GM21717 (cell line): ENCODE measurements around the gene RAP2A.

Source experiments
- ATAC-seq: cut with Tn5 transposase; IDR thresholded peaks from one replicate; pipeline ENCODE4 v1.9.1; 2021; ENCODE audit warnings: mild to moderate bottlenecking, moderate library complexity; ENCODE audit not compliant: unreplicated experiment

The RAP2A gene

GRCh38 chr13:97492684-97493371 is 58.9 kb downstream of the RAP2A start:
- ATAC-seq = no peak

GRCh38 chr13:97493456-97493855 is 59.5 kb downstream of the RAP2A start:
- ATAC-seq = no peak

- ATAC-seq = no peak
Observed at GRCh38 chr13:97495678-97496077, 61.7 kb downstream of the RAP2A start.

- no peak for ATAC-seq
Observed at GRCh38 chr13:97496511-97496910, 62.5 kb downstream of the RAP2A start.

GRCh38 chr13:97497400-97497799 is 63.4 kb downstream of the RAP2A start:
- ATAC-seq = no peak

GRCh38 chr13:97498419-97498818 is 64.5 kb downstream of the RAP2A start:
- no peak for ATAC-seq

- ATAC-seq = no peak
Observed at GRCh38 chr13:97499181-97499580, 65.2 kb downstream of the RAP2A start.

- no peak for ATAC-seq
Observed at GRCh38 chr13:97502181-97502580, 68.2 kb downstream of the RAP2A start.

GRCh38 chr13:97502706-97503105 is 68.7 kb downstream of the RAP2A start:
- no peak for ATAC-seq

- no peak for ATAC-seq
Observed at GRCh38 chr13:97505017-97505416, 71.0 kb downstream of the RAP2A start.

- no peak for ATAC-seq
Observed at GRCh38 chr13:97506511-97506910, 72.5 kb downstream of the RAP2A start.

- ATAC-seq = no peak
Observed at GRCh38 chr13:97512732-97513131, 78.8 kb downstream of the RAP2A start.

GRCh38 chr13:97515643-97516042 is 81.7 kb downstream of the RAP2A start:
- ATAC-seq = no peak

- no peak for ATAC-seq
Observed at GRCh38 chr13:97517967-97518366, 84.0 kb downstream of the RAP2A start.
